GM10266 (cell line): ENCODE data around the gene GRAMD1A.
"Not testable (repeated sequence)": the region's sequence is repeated elsewhere in the genome, so short reads cannot be mapped to it uniquely, and the experiment has no call there.

Experiments
- DNase-seq: peaks from one replicate; pipeline ENCODE4 v3.0.0; 2012; ENCODE audit errors: extremely low spot score
- TF ChIP-seq, protein P1 (sequence below): IDR thresholded peaks from 2 replicates; pipeline ENCODE4 v1.5.1; 2012; ENCODE audit warnings: mild to moderate bottlenecking, low read depth; ENCODE audit not compliant: control insufficient read depth, insufficient read depth; ENCODE audit errors: missing control alignments

GRAMD1A gene

DNA sequence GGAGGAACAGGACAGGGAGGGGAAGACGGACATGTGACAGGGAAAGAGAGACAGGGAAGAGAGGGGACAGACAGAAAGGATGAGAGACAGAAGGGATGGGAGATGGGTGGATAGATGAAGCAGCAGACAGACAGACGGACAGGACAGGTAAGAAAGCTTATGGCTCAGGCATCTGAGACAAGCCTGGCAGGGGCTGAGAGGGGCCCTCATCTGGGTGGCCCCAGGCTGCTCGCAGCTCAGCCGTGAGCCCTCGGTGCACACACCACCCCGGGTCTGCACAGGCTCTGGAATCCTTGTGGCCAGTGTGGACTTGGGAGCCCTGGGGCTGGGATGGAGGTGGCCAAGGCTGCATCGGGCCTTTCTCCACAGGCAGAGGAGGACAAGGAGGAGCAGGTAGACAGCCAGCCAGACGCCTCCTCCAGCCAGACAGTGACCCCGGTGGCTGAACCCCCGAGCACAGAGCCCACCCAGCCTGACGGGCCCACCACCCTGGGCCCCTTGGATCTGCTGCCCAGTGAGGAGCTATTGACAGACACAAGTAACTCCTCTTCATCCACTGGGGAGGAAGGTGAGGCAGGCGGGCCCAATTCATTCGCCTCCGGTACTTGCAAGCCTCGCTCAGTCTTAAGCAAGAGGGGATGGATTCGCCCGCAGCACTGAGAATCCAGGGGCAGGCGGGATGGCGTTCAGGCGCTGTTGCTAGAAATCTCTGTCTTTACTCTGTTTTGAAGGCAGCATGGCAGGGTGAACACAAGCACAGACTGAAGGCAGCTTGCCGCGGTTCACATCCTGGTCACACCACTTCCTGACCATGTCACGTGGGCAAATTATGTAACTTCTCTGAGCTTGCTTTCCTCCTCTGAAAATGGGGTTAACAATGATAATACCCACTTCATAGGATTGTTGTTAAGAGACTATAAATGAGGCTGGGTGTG is 14.0 kb downstream of the GRAMD1A start:
- TF ChIP-seq, protein P1, sequence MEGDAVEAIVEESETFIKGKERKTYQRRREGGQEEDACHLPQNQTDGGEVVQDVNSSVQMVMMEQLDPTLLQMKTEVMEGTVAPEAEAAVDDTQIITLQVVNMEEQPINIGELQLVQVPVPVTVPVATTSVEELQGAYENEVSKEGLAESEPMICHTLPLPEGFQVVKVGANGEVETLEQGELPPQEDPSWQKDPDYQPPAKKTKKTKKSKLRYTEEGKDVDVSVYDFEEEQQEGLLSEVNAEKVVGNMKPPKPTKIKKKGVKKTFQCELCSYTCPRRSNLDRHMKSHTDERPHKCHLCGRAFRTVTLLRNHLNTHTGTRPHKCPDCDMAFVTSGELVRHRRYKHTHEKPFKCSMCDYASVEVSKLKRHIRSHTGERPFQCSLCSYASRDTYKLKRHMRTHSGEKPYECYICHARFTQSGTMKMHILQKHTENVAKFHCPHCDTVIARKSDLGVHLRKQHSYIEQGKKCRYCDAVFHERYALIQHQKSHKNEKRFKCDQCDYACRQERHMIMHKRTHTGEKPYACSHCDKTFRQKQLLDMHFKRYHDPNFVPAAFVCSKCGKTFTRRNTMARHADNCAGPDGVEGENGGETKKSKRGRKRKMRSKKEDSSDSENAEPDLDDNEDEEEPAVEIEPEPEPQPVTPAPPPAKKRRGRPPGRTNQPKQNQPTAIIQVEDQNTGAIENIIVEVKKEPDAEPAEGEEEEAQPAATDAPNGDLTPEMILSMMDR: no peak
- no peak for DNase-seq

DNA sequence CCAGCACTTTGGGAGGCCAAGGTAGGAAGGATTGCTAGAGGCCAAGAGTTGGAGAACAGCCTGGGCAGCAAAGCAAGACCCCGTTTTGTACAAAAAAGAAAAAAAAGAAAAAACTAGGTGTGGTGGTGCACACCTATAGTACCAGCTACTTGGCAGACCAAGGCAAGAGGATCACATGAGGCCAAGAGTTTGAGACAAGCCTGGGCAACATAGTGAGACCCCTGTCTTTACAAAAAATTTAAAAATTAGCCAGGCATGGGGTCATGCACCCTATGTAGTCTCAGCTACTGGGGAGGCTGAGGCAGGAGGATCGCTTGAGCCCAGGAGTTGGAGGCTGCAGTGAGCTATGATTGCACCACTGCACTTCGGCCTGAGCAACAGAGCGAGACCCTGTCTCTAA is 14.7 kb downstream of the GRAMD1A start:
- DNase-seq: not testable (repeated sequence)

DNA sequence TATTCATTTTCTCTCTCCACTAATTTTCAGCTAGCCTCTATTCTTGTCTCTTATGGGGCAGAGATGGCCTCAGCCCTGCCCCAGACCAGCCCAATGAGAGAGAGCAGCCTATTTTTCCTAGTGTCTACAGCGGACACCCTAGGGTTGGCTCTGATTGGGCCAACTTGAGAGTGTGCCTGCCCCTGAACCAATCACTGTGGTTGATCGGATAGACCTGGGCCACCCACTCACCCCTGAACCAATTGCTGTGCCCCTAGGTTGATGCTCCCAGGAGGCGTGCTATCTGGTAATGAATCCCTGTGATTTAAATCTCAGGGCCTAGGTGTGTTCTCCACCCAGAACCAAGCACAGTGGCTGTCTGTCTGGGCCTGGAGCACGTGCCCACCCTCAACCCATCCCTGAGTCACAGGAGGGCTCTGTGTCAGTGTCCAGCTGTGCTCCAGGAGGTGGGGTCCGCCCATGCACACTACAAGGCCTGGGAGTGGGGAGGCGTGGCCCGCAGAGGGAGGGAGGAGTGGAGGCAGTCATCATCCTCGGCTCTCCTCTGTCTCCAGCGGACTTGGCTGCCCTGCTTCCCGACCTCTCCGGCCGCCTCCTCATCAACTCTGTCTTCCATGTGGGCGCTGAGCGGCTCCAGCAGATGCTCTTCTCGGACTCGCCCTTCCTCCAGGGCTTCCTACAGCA is 15.3 kb downstream of the GRAMD1A start:
- no peak for DNase-seq
- TF ChIP-seq, protein P1: no peak

DNA sequence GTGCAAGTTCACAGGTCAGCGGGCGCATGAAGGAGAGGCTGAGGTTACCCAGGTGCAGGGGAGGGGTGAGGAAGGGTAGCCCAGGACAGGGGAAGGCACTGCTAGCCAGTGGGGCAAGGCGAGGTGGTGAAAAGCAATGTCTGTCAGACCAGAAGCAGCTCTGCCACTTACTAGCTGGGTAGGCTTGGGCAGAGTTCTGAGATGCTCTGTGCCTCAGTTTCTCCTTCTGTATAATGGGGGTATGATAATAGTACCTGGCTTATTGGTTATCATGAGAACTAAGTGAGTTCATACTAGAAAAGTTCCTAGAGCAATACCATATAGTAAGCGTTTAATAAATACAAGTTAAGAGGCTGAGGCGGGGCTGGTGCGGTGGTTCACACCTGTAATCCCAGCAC is 15.8 kb downstream of the GRAMD1A start:
- no peak for DNase-seq
- TF ChIP-seq, protein P1: no peak

DNA sequence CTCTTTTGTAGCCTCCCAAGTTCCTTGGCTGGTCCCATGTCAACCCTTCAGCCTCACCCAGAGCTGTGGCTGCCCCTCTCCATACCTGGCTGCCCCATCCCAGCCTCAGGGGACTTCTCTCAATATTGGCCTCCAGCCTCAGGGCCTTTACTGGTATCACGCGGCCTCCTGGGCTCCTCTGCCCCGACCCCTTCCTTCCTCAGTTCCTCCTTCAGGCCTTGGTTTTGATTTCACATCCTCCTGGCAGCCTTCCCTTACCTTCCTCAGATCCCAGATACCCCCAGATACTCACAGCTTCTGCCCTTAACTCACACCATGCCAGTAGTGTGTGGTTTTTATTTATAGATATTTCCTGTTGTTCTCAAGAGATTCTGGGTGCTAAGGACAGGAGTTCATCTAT is 17.4 kb downstream of the GRAMD1A start:
- no peak for DNase-seq
- TF ChIP-seq, protein P1: no peak

DNA sequence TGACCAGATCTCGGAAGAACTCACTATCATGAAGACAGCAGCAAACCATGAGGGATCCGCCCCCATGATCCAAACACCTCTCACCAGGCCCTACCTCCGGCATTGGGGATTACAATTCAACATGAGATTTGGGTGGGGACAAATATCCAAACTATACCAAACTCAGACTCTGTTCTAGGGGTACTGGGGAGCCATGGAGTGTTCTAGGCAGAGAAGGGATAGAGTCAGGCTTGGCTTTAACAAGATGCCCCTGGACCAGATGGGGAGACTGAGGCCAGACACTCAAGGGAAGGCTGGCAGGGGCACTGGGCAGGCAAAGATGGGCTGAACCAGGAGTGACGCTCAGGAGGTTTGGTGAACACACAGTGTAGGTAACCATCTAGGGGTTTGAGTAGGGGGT is 18.3 kb downstream of the GRAMD1A start:
- TF ChIP-seq, protein P1: no peak
- DNase-seq: no peak

DNA sequence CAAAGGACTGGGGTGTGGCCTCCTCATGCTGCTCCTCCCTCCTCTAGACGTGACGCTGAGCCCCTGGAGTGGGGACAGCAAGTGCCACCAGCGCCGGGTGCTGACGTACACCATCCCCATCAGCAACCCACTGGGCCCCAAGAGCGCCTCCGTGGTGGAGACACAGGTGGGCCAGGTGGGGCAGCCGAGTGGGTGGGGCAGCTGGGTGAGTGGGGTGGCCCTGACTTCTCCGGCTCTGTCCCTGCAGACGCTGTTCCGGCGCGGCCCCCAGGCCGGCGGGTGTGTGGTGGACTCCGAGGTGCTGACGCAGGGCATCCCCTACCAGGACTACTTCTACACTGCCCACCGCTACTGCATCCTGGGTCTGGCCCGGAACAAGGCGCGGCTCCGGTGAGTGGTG is 19.0 kb downstream of the GRAMD1A start:
- TF ChIP-seq, protein P1: no peak
- DNase-seq: no peak
